Measurements from ENCODE around the gene RPE. TPM values are rescaled to one million over a fixed set of nuclear protein-coding genes. Genes with fewer than 3 reads are reported as not detected.

The RPE gene
- polyA plus RNA-seq, 1 donor: 24.8 TPM

GRCh38 chr2:210000464-210001324 lies 1.7 kb upstream of the RPE start:
- DNase-seq (ENCODE audit: low read depth): no peak

- DNase-seq (ENCODE audit: low read depth): no peak
Observed at GRCh38 chr2:210003359-210003758, 921 bp downstream of the RPE start.

GRCh38 chr2:210004881-210005280 lies 2.4 kb downstream of the RPE start:
- no peak for DNase-seq (ENCODE audit: low read depth)

- DNase-seq (ENCODE audit: low read depth): no peak
Observed at GRCh38 chr2:210007895-210008294, 5.5 kb downstream of the RPE start.

- no peak for DNase-seq (ENCODE audit: low read depth)
Observed at GRCh38 chr2:210009126-210009525, 6.7 kb downstream of the RPE start.

GRCh38 chr2:210009896-210010295 lies 7.5 kb downstream of the RPE start:
- DNase-seq (ENCODE audit: low read depth): no peak

GRCh38 chr2:210020138-210020537 lies 17.7 kb downstream of the RPE start:
- DNase-seq (ENCODE audit: low read depth): no peak

GRCh38 chr2:210022824-210023223 lies 20.4 kb downstream of the RPE start:
- DNase-seq (ENCODE audit: low read depth): no peak

GRCh38 chr2:210027608-210028007 lies 25.2 kb downstream of the RPE start:
- DNase-seq (ENCODE audit: low read depth): no peak

- no peak for DNase-seq (ENCODE audit: low read depth)
Observed at GRCh38 chr2:210028178-210028577, 25.7 kb downstream of the RPE start.

GRCh38 chr2:210034087-210034683 lies 31.7 kb downstream of the RPE start:
- DNase-seq (ENCODE audit: low read depth): no peak

- DNase-seq (ENCODE audit: low read depth): no peak
Observed at GRCh38 chr2:210035679-210036078, 33.2 kb downstream of the RPE start.

- no peak for DNase-seq (ENCODE audit: low read depth)
Observed at GRCh38 chr2:210038078-210038477, 35.6 kb downstream of the RPE start.

- DNase-seq (ENCODE audit: low read depth): no peak
Observed at GRCh38 chr2:210046851-210047500, 44.5 kb downstream of the RPE start.

- no peak for DNase-seq (ENCODE audit: low read depth)
Observed at GRCh38 chr2:210049831-210050230, 47.4 kb downstream of the RPE start.

- no peak for DNase-seq (ENCODE audit: low read depth)
Observed at GRCh38 chr2:210050885-210051284, 48.4 kb downstream of the RPE start.

GRCh38 chr2:210054696-210055095 lies 52.3 kb downstream of the RPE start:
- DNase-seq (ENCODE audit: low read depth): no peak

GRCh38 chr2:210055825-210056224 lies 53.4 kb downstream of the RPE start:
- no peak for DNase-seq (ENCODE audit: low read depth)

GRCh38 chr2:210063306-210063705 lies 60.9 kb downstream of the RPE start:
- DNase-seq (ENCODE audit: low read depth): no peak
